ENCODE measurements around the gene VPS4B. TPM values are rescaled to one million over a fixed set of nuclear protein-coding genes. Genes with fewer than 3 reads are reported as not detected.

The VPS4B gene
- total RNA-seq, 1 donor from 2014 or later = 42.9 TPM

DNA sequence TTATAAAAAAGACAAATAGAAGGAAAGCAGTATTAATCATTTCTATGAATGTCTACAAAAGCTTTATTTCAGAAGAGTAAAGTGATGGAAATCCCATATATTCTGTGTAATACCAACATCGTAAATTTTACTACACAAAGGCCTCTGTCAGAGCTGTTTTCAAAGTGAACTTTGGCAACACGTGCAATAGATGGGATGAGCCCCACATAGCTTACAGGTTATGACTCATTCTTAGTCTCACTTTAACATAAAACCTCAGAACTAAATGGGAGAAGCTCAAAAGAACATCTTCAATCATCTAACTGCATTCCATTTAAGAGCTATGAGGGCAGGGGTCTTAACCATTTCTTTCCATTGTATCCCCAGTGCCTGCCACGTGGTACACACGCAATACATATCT lies 11.5 kb downstream of the VPS4B start:
- TF ChIP-seq, protein P1, sequence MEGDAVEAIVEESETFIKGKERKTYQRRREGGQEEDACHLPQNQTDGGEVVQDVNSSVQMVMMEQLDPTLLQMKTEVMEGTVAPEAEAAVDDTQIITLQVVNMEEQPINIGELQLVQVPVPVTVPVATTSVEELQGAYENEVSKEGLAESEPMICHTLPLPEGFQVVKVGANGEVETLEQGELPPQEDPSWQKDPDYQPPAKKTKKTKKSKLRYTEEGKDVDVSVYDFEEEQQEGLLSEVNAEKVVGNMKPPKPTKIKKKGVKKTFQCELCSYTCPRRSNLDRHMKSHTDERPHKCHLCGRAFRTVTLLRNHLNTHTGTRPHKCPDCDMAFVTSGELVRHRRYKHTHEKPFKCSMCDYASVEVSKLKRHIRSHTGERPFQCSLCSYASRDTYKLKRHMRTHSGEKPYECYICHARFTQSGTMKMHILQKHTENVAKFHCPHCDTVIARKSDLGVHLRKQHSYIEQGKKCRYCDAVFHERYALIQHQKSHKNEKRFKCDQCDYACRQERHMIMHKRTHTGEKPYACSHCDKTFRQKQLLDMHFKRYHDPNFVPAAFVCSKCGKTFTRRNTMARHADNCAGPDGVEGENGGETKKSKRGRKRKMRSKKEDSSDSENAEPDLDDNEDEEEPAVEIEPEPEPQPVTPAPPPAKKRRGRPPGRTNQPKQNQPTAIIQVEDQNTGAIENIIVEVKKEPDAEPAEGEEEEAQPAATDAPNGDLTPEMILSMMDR (conservative IDR thresholded peaks at IDR 0.05; ENCODE audit: low read depth, low read length) = no peak
- H3K4me3 ChIP-seq (ENCODE audit: low read depth, low read length) = no peak overlapping the region
- no peak for DNase-seq (ENCODE audit: low read depth)

DNA sequence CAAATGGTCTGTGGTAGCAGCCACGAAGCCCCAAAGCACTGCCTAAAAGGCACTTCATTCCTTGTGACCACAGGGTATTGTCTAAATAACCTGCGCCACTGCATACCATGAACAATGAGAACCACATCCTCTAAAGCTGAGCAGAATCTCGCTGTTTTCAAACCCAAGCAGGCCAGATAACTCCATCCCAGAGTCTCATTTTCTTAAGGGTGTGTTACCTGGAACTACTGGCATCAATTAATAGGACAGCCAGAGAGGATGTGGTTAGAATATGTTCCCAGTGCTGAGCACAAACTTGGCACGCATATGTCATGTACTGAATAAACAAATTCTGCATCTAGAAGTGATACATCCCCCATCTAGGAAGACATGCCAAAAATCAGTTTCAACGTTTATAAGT lies 13.0 kb downstream of the VPS4B start:
- no peak for DNase-seq (ENCODE audit: low read depth)

DNA sequence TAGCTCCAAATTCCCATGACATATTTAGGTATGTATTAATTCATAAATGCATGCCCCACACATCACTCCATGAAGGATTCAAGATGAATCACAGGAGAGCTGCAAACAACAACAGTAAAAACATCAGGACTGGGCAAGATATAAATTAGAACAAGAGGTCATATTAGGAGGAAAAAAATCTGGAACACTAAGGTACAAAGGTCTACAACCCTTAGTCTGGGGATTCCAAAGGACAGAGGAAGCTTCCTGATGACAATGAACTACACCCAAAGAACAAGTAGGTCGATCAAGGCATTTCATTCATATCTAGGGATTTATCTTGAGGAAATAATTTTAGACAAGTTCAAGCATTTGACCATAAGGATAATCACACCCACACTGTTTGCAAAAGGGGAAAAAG lies 14.5 kb downstream of the VPS4B start:
- TF ChIP-seq, protein P1 (conservative IDR thresholded peaks at IDR 0.05; ENCODE audit: low read depth, low read length) = no peak
- H3K4me3 ChIP-seq (ENCODE audit: low read depth, low read length) = no peak overlapping the region
- DNase-seq (ENCODE audit: low read depth) = no peak

More for the DNA sequence above, 13.0 kb downstream of the VPS4B start:
- TF ChIP-seq, protein P1 (conservative IDR thresholded peaks at IDR 0.05; ENCODE audit: low read depth, low read length) = no peak
- no peak overlapping the region for H3K4me3 ChIP-seq (ENCODE audit: low read depth, low read length)

- H3K4me3 ChIP-seq (ENCODE audit: low read depth, low read length) = no peak overlapping the region
These were observed 16.3 kb downstream of the VPS4B start for GRCh38 chr18:63405986-63406385.

GRCh38 chr18:63402246-63403162 lies 19.8 kb downstream of the VPS4B start:
- no peak for DNase-seq (ENCODE audit: low read depth)
- H3K4me3 ChIP-seq (ENCODE audit: low read depth, low read length) = no peak overlapping the region
- TF ChIP-seq, protein P1 (conservative IDR thresholded peaks at IDR 0.05; ENCODE audit: low read depth, low read length) = no peak

More at GRCh38 chr18:63405986-63406385, 16.3 kb downstream of the VPS4B start:
- no peak for DNase-seq (ENCODE audit: low read depth)
- TF ChIP-seq, protein P1 (conservative IDR thresholded peaks at IDR 0.05; ENCODE audit: low read depth, low read length) = no peak

DNA sequence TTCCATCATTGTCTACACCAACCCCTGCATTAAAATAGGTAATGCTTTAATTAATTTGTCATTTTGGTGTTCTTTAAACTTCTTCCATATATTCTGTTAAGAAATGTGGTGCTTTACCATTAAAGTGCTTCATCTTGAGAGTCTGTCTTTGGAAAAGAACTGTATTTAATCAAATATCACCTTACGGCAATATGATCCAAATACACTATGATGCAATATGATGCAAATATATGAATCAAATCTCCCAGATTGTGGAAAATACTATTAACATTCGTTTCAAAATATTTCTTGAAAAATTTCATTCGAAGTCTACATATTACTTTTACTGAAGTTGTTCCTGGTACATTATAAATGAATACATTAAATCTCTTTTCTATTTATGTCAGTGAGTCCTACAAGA lies 23.0 kb downstream of the VPS4B start:
- H3K4me3 ChIP-seq (ENCODE audit: low read depth, low read length) = no peak overlapping the region
- TF ChIP-seq, protein P1 (conservative IDR thresholded peaks at IDR 0.05; ENCODE audit: low read depth, low read length) = no peak
- DNase-seq (ENCODE audit: low read depth) = no peak
